Inferior parietal cortex (tissue), 1 donor: ENCODE results near the gene TBX20.
"Not testable (repeated sequence)": the region's sequence is repeated elsewhere in the genome, so short reads cannot be mapped to it uniquely, and the experiment has no call there.

Experiments used
- DNase-seq: peaks from one replicate; pipeline ENCODE4 v3.0.0-alpha.2; 2016; ENCODE audit errors: extremely low spot score

Gene TBX20

GRCh38 chr7:35220176-35220575 is 33.7 kb downstream of the TBX20 start:
- not testable (repeated sequence) for DNase-seq

- DNase-seq: not testable (repeated sequence)
These were observed 37.9 kb downstream of the TBX20 start for GRCh38 chr7:35216033-35216432.

DNA sequence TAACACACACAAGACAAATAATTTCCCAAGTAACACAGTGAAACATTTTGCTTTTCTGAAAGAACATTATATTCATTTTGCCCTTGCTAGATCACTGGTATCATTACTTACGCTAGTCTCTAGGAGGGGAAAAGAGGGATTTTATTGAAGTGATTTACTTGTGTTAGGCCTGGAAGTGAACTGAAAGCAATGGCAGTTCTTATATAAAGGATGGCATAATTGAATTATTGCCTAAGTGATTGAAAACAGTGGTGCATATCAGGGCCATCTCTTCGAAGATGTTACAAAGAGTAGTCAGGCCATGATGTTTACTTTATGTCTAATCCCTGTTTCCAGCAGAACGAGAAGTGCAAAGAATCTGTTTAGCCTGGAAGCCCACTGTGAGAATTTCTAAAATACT is 38.8 kb downstream of the TBX20 start:
- not testable (repeated sequence) for DNase-seq

- not testable (repeated sequence) for DNase-seq
These were observed 47.0 kb downstream of the TBX20 start for GRCh38 chr7:35206924-35207323.

- not testable (repeated sequence) for DNase-seq
These were observed 49.0 kb downstream of the TBX20 start for GRCh38 chr7:35204850-35205249.

GRCh38 chr7:35204031-35204430 is 49.9 kb downstream of the TBX20 start:
- not testable (repeated sequence) for DNase-seq

GRCh38 chr7:35202353-35202752 is 51.5 kb downstream of the TBX20 start:
- not testable (repeated sequence) for DNase-seq

DNA sequence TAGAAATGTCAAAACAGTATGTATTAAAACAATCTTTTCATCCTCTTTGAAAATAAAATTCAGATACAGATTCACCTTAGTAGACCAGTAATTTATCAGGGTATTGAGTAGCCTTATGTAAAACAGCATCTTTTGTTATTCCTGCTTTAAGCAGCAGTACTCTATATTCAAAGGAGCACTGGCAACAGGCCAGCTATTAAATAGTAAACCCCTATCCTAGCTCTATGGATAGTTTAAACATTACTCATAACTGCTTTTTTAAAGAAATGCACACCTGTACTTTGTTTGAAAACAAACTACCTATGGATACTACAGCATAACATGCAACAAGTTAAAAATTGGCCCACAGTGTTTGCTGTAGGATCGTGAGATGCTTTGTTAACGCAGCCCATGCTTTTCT is 53.7 kb downstream of the TBX20 start:
- not testable (repeated sequence) for DNase-seq

DNA sequence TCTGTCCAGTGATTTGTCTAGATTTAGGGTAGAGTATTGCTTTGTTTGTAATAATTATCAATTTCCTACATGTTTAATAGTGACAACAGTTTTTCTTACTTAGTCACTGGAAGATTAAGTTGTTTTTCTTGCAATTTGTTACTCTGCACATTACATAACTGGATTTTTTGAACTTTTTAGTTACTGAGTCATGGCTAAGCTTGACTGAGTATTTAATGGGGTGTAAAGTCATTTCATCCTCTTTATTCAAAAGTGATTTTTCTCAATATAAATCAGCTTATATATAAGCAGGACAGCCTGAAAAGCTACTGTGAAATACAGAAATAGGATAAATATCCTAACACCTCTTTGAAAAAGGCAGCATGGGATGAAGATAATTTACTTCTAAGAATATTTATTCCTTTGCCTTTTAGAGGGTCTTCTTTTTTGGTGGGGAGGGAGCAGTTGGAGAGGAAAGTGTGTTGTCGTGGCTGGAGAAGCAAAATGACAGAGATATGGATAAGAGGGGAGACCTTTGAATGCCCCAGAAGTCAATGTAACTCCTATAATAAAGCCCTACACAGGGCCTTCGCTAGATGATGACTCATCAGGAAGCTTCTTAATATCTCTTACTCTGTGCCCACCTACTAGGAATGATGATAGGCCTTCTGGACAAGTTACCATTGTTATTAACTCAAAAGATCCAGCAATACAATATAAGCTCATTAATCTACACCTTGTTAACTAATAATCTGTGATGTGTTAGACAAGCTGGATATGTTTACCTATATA is 55.3 kb downstream of the TBX20 start:
- DNase-seq: not testable (repeated sequence)

GRCh38 chr7:35191571-35191970 is 62.3 kb downstream of the TBX20 start:
- not testable (repeated sequence) for DNase-seq

- not testable (repeated sequence) for DNase-seq
These were observed 63.6 kb downstream of the TBX20 start for GRCh38 chr7:35190146-35190773.

DNA sequence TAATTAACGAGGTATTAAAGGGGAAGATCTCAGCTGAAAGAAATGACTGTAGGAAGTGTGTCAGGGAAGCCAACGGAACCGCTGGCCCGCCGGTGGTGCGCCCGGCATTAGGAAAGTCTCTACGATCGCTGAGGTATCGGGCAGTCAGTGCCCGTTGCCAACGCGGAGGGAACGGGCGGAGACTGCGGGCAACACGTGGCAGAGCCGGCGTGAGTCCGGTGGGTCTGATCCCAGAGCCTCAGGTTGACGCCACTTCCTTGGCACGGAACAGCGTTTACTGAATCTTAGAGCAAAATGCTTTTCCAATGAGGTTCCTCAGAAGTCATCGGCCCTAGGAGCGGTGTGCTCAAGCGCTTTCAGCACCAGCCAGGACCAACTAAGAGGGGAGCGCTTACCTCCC is 67.1 kb downstream of the TBX20 start:
- DNase-seq: peak; percentile 20

- DNase-seq: peak; percentile 49
These were observed 67.8 kb downstream of the TBX20 start for GRCh38 chr7:35185908-35186731.

DNA sequence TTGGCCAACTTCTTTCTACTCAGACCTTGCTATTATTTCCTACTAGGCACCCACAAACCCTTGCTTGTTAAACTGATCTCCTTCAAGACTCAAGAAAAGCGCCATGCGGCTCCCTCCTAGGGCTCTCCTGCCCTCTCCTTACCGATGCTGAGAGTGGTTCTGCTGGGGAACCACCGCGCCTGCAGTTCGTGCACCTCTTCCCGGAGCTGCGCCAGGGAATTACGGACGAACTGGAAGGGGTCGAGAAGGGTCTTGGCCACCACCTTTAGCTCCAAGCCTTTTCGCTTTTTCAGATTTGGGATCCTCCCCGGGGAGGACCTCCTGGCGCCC is 68.4 kb downstream of the TBX20 start:
- not testable (repeated sequence) for DNase-seq

- not testable (repeated sequence) for DNase-seq
These were observed 68.9 kb downstream of the TBX20 start for GRCh38 chr7:35184961-35185360.

DNA sequence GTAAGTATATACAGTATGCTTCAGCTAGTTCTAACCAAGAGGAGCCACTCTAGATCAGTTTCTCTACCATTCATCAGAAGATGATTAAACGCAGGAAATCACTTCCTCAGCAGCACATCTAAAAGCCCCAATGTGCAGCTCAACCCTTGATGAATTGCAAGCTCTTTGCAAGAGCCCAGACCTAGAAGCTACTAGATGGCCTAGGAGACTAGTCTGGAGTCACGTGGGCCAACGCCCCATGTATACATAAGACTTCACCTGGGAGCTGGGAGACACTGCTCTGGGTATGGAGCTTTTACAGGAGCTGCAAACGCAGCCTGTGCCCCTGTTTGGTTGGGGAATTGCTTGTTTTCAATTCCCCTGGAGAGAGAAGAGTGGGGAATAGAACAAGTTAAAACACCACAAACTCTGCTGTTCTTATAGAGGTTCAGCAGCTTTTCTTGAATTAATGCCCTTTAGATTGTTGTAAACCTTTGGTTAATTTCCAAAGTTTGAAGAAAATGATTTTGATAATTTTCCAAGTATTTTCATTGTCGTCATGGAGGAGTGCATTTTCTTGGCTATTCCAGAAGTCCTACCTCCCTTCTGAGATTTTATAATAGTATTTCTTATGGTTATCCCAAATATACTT is 69.9 kb downstream of the TBX20 start:
- DNase-seq: not testable (repeated sequence)

DNA sequence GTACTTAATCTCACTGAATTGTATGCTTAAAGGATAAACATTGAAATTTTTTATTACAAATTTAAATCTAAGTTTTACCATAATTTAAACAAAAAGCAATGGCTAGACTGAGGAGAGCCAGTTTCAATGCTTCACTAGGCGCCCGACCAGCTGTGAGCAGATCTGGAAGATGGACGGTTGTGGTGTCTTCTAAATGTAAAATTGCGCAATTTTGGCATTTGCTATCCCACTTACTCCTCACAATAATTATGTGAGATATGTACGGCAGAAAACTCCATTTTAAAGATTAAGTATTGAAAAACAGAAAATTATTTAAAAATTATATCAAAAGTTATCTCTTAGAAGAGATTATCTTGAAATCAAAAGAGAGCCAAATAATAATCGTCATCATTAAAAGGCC is 73.2 kb downstream of the TBX20 start:
- not testable (repeated sequence) for DNase-seq

GRCh38 chr7:35173176-35173575 is 80.7 kb downstream of the TBX20 start:
- DNase-seq: not testable (repeated sequence)

DNA sequence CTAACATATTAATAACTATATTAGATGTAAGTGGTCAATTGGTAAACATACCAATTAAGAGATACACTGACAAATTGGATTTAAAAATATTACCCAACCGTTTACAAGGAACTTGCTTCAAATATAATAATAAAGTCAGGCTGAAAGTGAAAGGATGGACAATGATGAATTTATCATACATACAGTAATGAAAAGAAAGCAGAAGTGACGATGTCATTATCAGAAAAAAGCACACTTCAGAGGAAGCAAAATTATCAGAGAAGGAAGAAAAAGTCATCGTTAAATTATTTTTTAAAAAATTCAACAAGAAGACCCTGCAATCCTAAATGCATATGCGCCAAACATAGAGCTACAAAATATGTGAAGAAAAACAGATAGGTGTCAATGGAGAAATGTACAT is 81.8 kb downstream of the TBX20 start:
- not testable (repeated sequence) for DNase-seq

DNA sequence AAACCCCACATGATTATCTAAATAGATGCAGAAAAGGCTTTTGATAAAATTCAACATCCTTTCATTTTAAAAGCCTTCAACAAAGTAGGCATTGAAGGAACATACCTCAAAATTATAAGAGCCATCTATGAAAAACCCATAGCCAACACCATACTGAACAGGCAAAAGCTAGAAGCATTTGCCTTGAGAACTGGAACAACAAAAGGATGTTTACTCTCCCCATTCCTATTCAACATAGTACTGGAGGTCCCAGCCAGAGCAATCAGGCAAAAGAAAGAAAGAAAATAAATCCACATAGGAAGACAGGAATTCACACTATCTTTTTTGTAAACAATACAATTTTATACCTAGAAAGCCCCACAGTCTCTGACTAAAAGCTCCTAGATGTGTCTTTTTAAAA is 86.2 kb downstream of the TBX20 start:
- not testable (repeated sequence) for DNase-seq

- not testable (repeated sequence) for DNase-seq
These were observed 86.7 kb downstream of the TBX20 start for GRCh38 chr7:35167158-35167557.
